Lower lobe of right lung (tissue), 2 donors: ENCODE results near the gene EXOG. TPM values are rescaled to one million over a fixed set of nuclear protein-coding genes. Genes with fewer than 3 reads are reported as not detected.

Source experiments
- ATAC-seq, 2 donors: fragments of 200-7000 bp; cut with Tn5 transposase; one replicate each; pipeline ENCODE4 v1.9.1; 2020 to 2022; ENCODE audit warnings: mild to moderate bottlenecking in 2 of 2, moderate library complexity in 2 of 2
- DNase-seq: peaks from one replicate; pipeline ENCODE4 v3.0.0-alpha.2; 2020
- H3K27ac ChIP-seq: fragments of 200-600 bp; one replicate; pipeline ENCODE4 v1.8.0; 2022
- H3K27me3 ChIP-seq: fragments of 200-600 bp; one replicate; pipeline ENCODE4 v1.8.0; 2022; ENCODE audit warnings: low read depth
- H3K36me3 ChIP-seq: fragments of 200-600 bp; one replicate; pipeline ENCODE4 v1.8.0; 2022; ENCODE audit warnings: mild to moderate bottlenecking
- H3K4me1 ChIP-seq: fragments of 200-600 bp; one replicate; pipeline ENCODE4 v1.8.0; 2022
- H3K4me3 ChIP-seq: fragments of 200-600 bp; one replicate; pipeline ENCODE4 v1.8.0; 2022; ENCODE audit warnings: mild to moderate bottlenecking
- H3K9me3 ChIP-seq: fragments of 200-600 bp; one replicate; pipeline ENCODE4 v1.8.0; 2022
- CTCF ChIP-seq: fragments of 200-600 bp; IDR thresholded peaks from one replicate; pipeline ENCODE4 v1.8.0; 2022; ENCODE audit warnings: antibody characterized with exemption, mild to moderate bottlenecking
- intact Hi-C: fragments of 100-400 bp; cut with DNase I; formaldehyde crosslinking; loops from one replicate; pipeline ENCODE4 v1.11.0; 2022
- total RNA-seq: library from RNA; stranded (reverse); fragmentation: NEBNext Ultra II Directional; extraction: Animal tissue kit (Norgen Biotek cat#: 25700); gene quantifications from one replicate; pipeline ENCODE4 v1.2.1, GENCODE V29; 2021
- donor health status: DM: no; HTN: yes; CAD: no; lungs with severe emphysema.

The EXOG gene
- total RNA-seq, 1 donor from 2014 or later = 12.3 TPM

DNA sequence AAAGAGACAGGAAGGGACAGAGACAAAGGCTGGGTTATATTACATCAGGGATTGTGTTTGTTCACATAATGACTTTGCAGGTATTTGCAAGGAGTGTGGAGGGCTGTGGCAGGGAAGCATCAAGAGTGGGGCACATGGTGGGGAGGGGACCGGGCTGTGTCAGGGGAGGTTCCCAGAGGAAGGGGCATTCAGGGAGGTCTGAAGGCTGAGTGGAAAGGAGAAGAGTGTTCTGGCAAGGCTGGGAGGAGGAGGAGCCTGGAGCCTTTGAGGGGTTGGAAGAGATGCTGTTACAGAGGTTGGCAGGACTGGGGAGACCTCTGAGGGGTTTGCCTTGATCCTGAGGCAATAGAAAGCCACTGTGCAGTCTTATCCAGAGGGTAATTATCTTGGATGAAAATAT is 49.4 kb downstream of the EXOG start:
- H3K36me3 ChIP-seq = no peaks in the 10 kb centered on the region
- intact Hi-C loops = no loop called here
- H3K9me3 ChIP-seq = no peaks in the 10 kb centered on the region
- no peaks in the 10 kb centered on the region for H3K4me1 ChIP-seq
- TF ChIP-seq CTCF = no peak
- no peak overlapping the region for H3K27ac ChIP-seq
- no peak overlapping the region for H3K4me3 ChIP-seq
- DNase-seq (no peak), ATAC-seq (no peak)
- no peaks in the 10 kb centered on the region for H3K27me3 ChIP-seq

GRCh38 chr3:38545983-38546382 is 49.8 kb downstream of the EXOG start:
- Histone ChIP-seq H3K27ac (no peak overlapping the region), H3K9me3 (no peaks in the 10 kb centered on the region), H3K27me3 (no peaks in the 10 kb centered on the region), H3K36me3 (no peaks in the 10 kb centered on the region), H3K4me1 (no peaks in the 10 kb centered on the region), H3K4me3 (no peak overlapping the region)
- intact Hi-C loops = no loop called here
- TF ChIP-seq CTCF = no peak
- ATAC-seq = no peak
- no peak for DNase-seq

- Histone ChIP-seq H3K4me1 (no peaks in the 10 kb centered on the region), H3K27ac (no peak overlapping the region), H3K4me3 (no peak overlapping the region), H3K36me3 (no peaks in the 10 kb centered on the region), H3K27me3 (no peaks in the 10 kb centered on the region), H3K9me3 (no peaks in the 10 kb centered on the region)
- no peak for TF ChIP-seq CTCF
- ATAC-seq (peak; percentile 76 to 83), DNase-seq (no peak)
- intact Hi-C loops = no loop called here
These were observed 52.2 kb downstream of the EXOG start for GRCh38 chr3:38548154-38548931.

DNA sequence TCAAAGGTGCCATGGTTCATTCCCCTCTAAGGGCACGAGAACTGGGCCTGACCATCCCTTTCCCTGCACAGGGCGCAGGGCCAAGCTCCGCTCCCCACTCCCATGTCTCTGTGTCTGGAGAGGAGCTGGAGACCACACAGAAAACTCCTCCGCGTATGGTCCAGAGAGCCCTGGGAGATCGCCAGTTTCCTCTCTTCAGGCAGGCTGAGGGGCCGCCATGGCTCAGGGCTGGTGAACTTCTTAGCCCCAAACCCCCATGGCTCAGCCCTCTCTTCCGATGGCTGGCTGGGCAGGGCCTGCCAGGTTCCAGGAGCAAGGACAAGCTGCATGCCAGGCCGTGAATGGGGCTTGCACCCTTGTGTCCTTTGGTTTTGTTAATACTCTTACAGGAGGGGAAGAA is 52.9 kb downstream of the EXOG start:
- no peak for DNase-seq
- Histone ChIP-seq H3K4me3 (no peak overlapping the region), H3K27ac (no peak overlapping the region), H3K9me3 (no peaks in the 10 kb centered on the region), H3K36me3 (no peaks in the 10 kb centered on the region), H3K27me3 (no peaks in the 10 kb centered on the region), H3K4me1 (no peaks in the 10 kb centered on the region)
- no peak for ATAC-seq
- no peak for TF ChIP-seq CTCF
- intact Hi-C loops = no loop called here

GRCh38 chr3:38549486-38549885 is 53.3 kb downstream of the EXOG start:
- Histone ChIP-seq H3K4me1 (no peaks in the 10 kb centered on the region), H3K4me3 (no peak overlapping the region), H3K27ac (no peak overlapping the region), H3K27me3 (no peaks in the 10 kb centered on the region), H3K9me3 (no peaks in the 10 kb centered on the region), H3K36me3 (no peaks in the 10 kb centered on the region)
- no peak for TF ChIP-seq CTCF
- ATAC-seq = no peak
- intact Hi-C loops = no loop called here
- no peak for DNase-seq
